Brain microvascular endothelial cell (primary cell): Measurements from ENCODE around the gene CENPX.

Source experiments
- DNase-seq: peaks from one replicate; pipeline ENCODE4 v3.0.0-alpha.2; 2020
- H3K27ac ChIP-seq: fragments of 250-450 bp; sonication (Bioruptor Pico); 2 replicates; pipeline ENCODE4 v1.5.1; 2020; ENCODE audit warnings: mild to moderate bottlenecking, moderate library complexity
- H3K27me3 ChIP-seq: fragments of 250-450 bp; sonication (Bioruptor Pico); replicated peaks from 2 replicates; pipeline ENCODE4 v1.5.1; 2020; ENCODE audit warnings: mild to moderate bottlenecking
- H3K36me3 ChIP-seq: fragments of 250-450 bp; sonication (Bioruptor Pico); replicated peaks from 2 replicates; pipeline ENCODE4 v1.5.1; 2020; ENCODE audit warnings: mild to moderate bottlenecking
- H3K4me3 ChIP-seq: 2 replicates; pipeline ENCODE4 v1.5.1; 2011; ENCODE audit warnings: low read depth, mild to moderate bottlenecking, control low read depth, low read length, moderate library complexity
- in situ Hi-C: cut with HindIII; loops from 2 replicates; pipeline ENCODE4 v1.10.0; 2017; ENCODE audit warnings: low sequenced_read_pairs, low pct_ligation_motif_present
- TF ChIP-seq, protein P1 (sequence below): IDR thresholded peaks from 2 replicates; pipeline ENCODE4 v1.5.1; 2011; ENCODE audit warnings: low read depth, mild to moderate bottlenecking, moderate library complexity, low read length, control low read depth, inconsistent platforms; ENCODE audit errors: missing control alignments

The CENPX gene

GRCh38 chr17:82000803-82001570 is 21.7 kb downstream of the CENPX start:
- H3K27me3 ChIP-seq, result no peaks in the 10 kb centered on the region
- in situ Hi-C loops, result no loop called here
- no peaks in the 10 kb centered on the region for H3K36me3 ChIP-seq
- TF ChIP-seq, protein P1, sequence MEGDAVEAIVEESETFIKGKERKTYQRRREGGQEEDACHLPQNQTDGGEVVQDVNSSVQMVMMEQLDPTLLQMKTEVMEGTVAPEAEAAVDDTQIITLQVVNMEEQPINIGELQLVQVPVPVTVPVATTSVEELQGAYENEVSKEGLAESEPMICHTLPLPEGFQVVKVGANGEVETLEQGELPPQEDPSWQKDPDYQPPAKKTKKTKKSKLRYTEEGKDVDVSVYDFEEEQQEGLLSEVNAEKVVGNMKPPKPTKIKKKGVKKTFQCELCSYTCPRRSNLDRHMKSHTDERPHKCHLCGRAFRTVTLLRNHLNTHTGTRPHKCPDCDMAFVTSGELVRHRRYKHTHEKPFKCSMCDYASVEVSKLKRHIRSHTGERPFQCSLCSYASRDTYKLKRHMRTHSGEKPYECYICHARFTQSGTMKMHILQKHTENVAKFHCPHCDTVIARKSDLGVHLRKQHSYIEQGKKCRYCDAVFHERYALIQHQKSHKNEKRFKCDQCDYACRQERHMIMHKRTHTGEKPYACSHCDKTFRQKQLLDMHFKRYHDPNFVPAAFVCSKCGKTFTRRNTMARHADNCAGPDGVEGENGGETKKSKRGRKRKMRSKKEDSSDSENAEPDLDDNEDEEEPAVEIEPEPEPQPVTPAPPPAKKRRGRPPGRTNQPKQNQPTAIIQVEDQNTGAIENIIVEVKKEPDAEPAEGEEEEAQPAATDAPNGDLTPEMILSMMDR, result no peak
- H3K4me3 ChIP-seq, result no peak overlapping the region
- no peak for DNase-seq
- no peak overlapping the region for H3K27ac ChIP-seq

GRCh38 chr17:81999976-82000802 is 22.5 kb downstream of the CENPX start:
- in situ Hi-C loops, result no loop called here
- Histone ChIP-seq H3K27ac (no peak overlapping the region), H3K36me3 (no peaks in the 10 kb centered on the region), H3K4me3 (no peak overlapping the region), H3K27me3 (no peaks in the 10 kb centered on the region)
- TF ChIP-seq, protein P1, result no peak
- no peak for DNase-seq

DNA sequence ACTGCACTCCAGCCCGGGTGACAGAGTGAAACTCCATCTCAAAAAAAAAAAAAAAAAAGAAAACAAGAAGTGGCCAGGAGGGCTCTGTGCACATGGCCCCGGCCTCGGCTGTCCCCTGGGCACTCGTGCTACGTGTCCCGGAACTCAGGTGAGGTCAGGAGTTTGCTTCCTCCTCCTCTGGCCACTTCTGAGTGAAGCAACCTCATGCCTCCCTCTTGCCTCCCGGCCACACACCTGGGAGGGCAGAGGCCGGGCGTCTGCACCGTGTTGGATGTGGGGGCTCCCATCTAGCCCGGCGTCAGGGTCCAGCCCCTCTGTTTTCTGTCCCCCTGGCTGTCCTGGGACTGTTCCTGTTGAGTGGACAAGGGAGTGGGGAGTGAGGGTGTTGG is 23.1 kb downstream of the CENPX start:
- DNase-seq, result no peak
- Histone ChIP-seq H3K27me3 (no peaks in the 10 kb centered on the region), H3K27ac (no peak overlapping the region), H3K36me3 (no peaks in the 10 kb centered on the region), H3K4me3 (no peak overlapping the region)
- in situ Hi-C loops, result no loop called here
- TF ChIP-seq, protein P1, result no peak

DNA sequence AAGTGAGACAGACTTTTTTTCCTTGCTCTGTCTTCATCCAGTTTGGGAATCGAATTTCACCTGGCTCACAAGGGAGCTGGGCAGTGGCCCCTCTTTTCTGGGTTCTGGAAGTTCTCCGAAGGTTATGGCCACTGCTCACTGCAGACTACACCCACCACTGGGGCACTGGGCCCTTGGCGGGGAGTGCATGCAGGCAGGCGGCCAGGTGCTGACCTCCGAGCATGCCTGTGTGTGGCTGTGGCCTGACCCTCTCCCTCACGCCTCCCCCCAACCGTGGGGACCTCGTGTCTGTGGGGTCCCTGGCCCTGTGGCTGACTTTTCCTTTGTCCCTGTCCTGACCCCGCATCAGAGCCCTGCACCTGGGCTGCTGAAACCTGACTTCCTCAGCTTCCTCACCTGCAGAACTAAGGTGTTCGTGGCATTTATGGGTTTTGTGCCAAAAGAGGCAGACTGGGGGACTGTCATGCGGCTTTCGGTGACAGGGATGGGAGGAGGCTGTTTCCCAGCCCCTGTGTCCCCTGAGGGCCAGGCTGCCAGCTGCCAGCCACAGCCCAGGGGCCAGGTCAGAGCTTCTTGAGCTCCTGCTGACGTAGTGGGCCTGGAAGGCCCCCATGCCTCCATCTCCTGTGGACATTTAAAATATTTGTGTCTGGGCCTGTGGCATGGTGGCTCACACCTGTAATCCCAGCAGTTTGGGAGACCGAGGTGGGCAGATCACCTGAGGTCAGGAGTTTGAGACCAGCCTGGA is 23.8 kb downstream of the CENPX start:
- DNase-seq, result no peak
- no peaks in the 10 kb centered on the region for H3K27me3 ChIP-seq
- no peak overlapping the region for H3K27ac ChIP-seq
- no peaks in the 10 kb centered on the region for H3K36me3 ChIP-seq
- TF ChIP-seq, protein P1, result no peak
- no peak overlapping the region for H3K4me3 ChIP-seq
- in situ Hi-C loops, result no loop called here

GRCh38 chr17:81998212-81998611 is 24.5 kb downstream of the CENPX start:
- no peak for DNase-seq
- Histone ChIP-seq H3K27ac (no peak overlapping the region), H3K36me3 (no peaks in the 10 kb centered on the region), H3K27me3 (no peaks in the 10 kb centered on the region), H3K4me3 (no peak overlapping the region)
- TF ChIP-seq, protein P1, result no peak
- in situ Hi-C loops, result no loop called here
